Astrocyte (in vitro differentiated cells and primary cell): ENCODE results near the gene POLR2H.

Source experiments
- EZH2 ChIP-seq: IDR thresholded peaks from 2 replicates; pipeline ENCODE4 v1.6.1; 2012; ENCODE audit warnings: mild to moderate bottlenecking, low read length, inconsistent platforms; ENCODE audit not compliant: insufficient read depth
- TF ChIP-seq, protein P1 (sequence below): IDR thresholded peaks from 2 replicates; pipeline ENCODE4 v1.5.1; 2011; ENCODE audit warnings: low read depth, mild to moderate bottlenecking, inconsistent platforms, low read length, moderate library complexity; ENCODE audit not compliant: insufficient read depth

DNA sequence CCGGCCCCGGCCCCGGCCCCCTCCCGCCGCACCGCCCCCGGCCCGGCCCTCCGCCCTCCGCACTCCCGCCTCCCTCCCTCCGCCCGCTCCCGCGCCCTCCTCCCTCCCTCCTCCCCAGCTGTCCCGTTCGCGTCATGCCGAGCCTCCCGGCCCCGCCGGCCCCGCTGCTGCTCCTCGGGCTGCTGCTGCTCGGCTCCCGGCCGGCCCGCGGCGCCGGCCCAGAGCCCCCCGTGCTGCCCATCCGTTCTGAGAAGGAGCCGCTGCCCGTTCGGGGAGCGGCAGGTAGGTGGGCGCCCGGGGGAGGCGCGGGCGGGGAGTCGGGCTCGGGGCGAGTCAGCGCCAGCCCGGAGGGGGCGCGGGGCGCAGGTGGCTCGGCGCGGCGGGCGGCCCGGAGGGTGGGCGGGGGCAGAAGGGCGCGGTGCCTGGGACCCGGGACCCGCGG, 18.7 kb downstream of the POLR2H start:
- TF ChIP-seq, protein P1, sequence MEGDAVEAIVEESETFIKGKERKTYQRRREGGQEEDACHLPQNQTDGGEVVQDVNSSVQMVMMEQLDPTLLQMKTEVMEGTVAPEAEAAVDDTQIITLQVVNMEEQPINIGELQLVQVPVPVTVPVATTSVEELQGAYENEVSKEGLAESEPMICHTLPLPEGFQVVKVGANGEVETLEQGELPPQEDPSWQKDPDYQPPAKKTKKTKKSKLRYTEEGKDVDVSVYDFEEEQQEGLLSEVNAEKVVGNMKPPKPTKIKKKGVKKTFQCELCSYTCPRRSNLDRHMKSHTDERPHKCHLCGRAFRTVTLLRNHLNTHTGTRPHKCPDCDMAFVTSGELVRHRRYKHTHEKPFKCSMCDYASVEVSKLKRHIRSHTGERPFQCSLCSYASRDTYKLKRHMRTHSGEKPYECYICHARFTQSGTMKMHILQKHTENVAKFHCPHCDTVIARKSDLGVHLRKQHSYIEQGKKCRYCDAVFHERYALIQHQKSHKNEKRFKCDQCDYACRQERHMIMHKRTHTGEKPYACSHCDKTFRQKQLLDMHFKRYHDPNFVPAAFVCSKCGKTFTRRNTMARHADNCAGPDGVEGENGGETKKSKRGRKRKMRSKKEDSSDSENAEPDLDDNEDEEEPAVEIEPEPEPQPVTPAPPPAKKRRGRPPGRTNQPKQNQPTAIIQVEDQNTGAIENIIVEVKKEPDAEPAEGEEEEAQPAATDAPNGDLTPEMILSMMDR, result no peak
- TF ChIP-seq EZH2, result no peak
